Natural killer cell (primary cell): ENCODE data around the gene SEC31A. TPM values are rescaled to one million over a fixed set of nuclear protein-coding genes. Genes with fewer than 3 reads are reported as not detected.

ENCODE experiments used
- ATAC-seq, 3 donors: fragments of 150-1000 bp in 2 of 3; fragments of 200-7000 bp in 1 of 3; cut with Tn5 transposase; 1 replicate in 1 of 3; 2 replicates in 2 of 3; pipeline ENCODE4 v1.10.0; 2021; ENCODE audit warnings: mild to moderate bottlenecking in 2 of 3, moderate library complexity in 2 of 3
- DNase-seq, 2 donors: peaks; one replicate each; pipeline versions ENCODE4 v3.0.0 to v3.0.0-alpha.2; 2013 to 2021; ENCODE audit warnings: mixed read lengths in 1 of 2
- H3K27ac ChIP-seq: one replicate; pipeline ENCODE4 v1.5.1; 2013; ENCODE audit warnings: mild to moderate bottlenecking, low read length
- H3K27me3 ChIP-seq: one replicate; pipeline ENCODE4 v1.6.1; 2013; ENCODE audit warnings: low read length; ENCODE audit not compliant: control insufficient read depth, insufficient read depth
- H3K36me3 ChIP-seq: one replicate; pipeline ENCODE4 v1.6.1; 2013; ENCODE audit warnings: low read length; ENCODE audit not compliant: control insufficient read depth, insufficient read depth
- H3K4me1 ChIP-seq: one replicate; pipeline ENCODE4 v1.6.1; 2013; ENCODE audit warnings: low read length; ENCODE audit not compliant: control insufficient read depth, insufficient read depth
- H3K4me3 ChIP-seq: one replicate; pipeline ENCODE4 v1.5.1; 2013; ENCODE audit warnings: low read length
- H3K9me3 ChIP-seq: one replicate; pipeline ENCODE4 v1.6.1; 2013; ENCODE audit warnings: low read length; ENCODE audit not compliant: control insufficient read depth, insufficient read depth
- H3K27ac Mint-ChIP-seq, 2 donors: one replicate each; pipeline ENCODE4 v1.8.0; 2022; ENCODE audit warnings: mild to moderate bottlenecking in 2 of 2, mixed read lengths in 2 of 2, moderate library complexity in 1 of 2
- H3K27me3 Mint-ChIP-seq, 2 donors: one replicate each; pipeline ENCODE4 v1.8.0; 2022; ENCODE audit warnings: low read depth in 2 of 2, mixed read lengths in 2 of 2
- H3K36me3 Mint-ChIP-seq: one replicate; pipeline ENCODE4 v1.8.0; 2022; ENCODE audit warnings: mixed read lengths
- H3K4me1 Mint-ChIP-seq, 2 donors: one replicate each; pipeline ENCODE4 v1.8.0; 2022; ENCODE audit warnings: mixed read lengths in 2 of 2
- H3K4me3 Mint-ChIP-seq: one replicate; pipeline ENCODE4 v1.8.0; 2022; ENCODE audit warnings: mild to moderate bottlenecking, moderate library complexity, mixed read lengths
- H3K9me3 Mint-ChIP-seq, 2 donors: one replicate each; pipeline ENCODE4 v1.8.0; 2022; ENCODE audit warnings: mixed read lengths in 2 of 2
- WGBS: methylation state at CpG from one replicate; pipeline ENCODE4 v1.1.7; 2013; ENCODE audit warnings: missing lambda C conversion rate; ENCODE audit not compliant: insufficient coverage; 5-methylcytosine and 5-hydroxymethylcytosine counted together
- intact Hi-C: fragments of 100-400 bp; cut with micrococcal nuclease; formaldehyde crosslinking; loops from one replicate; pipeline ENCODE4 v1.14.2; 2022
- total RNA-seq, 4 donors: library from RNA; stranded (reverse); fragments of 120-200 nt in 1 of 4; gene quantifications; one replicate each; pipeline versions ENCODE4 v1.2.3 to v1.2.4, GENCODE V29; 2013 to 2022
- TF ChIP-seq, protein P1 (sequence below): fragments of 200-600 bp; IDR thresholded peaks from one replicate; pipeline ENCODE4 v1.8.0; 2022; ENCODE audit warnings: antibody characterized with exemption

SEC31A gene
- total RNA-seq, 3 donors from 2014 or later (not counting 1 experiment from before 2014, with no cell fraction given) = 176 to 183 (median 177) TPM

DNA sequence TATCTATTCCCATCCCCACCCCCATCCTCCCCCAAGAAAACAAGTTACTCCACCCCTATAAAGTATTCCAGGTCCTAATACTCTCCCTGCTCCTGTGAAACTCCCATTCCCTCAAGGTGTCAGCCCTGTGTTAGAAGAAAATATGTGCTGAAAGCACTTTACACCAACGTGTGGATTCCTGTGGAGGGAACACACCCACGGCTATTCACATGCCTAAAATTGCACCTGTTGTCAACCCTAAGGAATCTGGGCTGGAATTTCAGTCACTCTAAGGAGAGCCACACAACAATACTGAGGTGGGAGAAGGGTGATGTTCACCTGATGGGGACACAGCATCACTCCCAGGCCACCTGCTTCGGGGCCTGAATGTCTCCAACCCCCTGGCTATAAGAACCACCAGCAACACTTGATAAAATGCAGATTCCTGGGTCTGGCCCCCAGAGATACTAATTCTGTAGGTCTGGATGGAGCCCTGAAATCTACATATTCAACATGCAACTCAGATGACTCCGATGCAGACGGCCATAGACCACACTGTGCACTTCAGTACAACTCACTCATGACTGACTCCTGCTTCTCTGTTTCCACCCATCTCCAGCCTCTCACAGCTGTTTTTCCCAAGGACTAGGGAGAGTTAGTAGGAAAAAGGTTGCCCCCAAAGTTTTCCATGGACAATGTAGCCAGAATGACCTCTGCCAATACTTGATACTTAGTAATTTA, 108.2 kb downstream of the SEC31A start:
- Histone ChIP-seq H3K27me3 (no peaks in the 10 kb centered on the region), H3K4me3 (no peak overlapping the region), H3K36me3 (no peaks in the 10 kb centered on the region), H3K9me3 (no peaks in the 10 kb centered on the region), H3K27ac (no peak overlapping the region), H3K4me1 (no peaks in the 10 kb centered on the region)
- no peak overlapping the region for H3K4me3 Mint-ChIP-seq
- H3K36me3 Mint-ChIP-seq = no peaks in the 10 kb centered on the region
- intact Hi-C loops = no loop called here
- DNase-seq (no peak), ATAC-seq (no peak)
- WGBS = 94% methylated on average over 5 of the region's 5 CpGs
- H3K27ac Mint-ChIP-seq = no peak overlapping the region
- no peaks in the 10 kb centered on the region for H3K9me3 Mint-ChIP-seq
- TF ChIP-seq, protein P1, sequence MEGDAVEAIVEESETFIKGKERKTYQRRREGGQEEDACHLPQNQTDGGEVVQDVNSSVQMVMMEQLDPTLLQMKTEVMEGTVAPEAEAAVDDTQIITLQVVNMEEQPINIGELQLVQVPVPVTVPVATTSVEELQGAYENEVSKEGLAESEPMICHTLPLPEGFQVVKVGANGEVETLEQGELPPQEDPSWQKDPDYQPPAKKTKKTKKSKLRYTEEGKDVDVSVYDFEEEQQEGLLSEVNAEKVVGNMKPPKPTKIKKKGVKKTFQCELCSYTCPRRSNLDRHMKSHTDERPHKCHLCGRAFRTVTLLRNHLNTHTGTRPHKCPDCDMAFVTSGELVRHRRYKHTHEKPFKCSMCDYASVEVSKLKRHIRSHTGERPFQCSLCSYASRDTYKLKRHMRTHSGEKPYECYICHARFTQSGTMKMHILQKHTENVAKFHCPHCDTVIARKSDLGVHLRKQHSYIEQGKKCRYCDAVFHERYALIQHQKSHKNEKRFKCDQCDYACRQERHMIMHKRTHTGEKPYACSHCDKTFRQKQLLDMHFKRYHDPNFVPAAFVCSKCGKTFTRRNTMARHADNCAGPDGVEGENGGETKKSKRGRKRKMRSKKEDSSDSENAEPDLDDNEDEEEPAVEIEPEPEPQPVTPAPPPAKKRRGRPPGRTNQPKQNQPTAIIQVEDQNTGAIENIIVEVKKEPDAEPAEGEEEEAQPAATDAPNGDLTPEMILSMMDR = no peak
- H3K27me3 Mint-ChIP-seq = no peaks in the 10 kb centered on the region
- H3K4me1 Mint-ChIP-seq = peaks cover 8 to 36% of the 10 kb centered on the region in 2 donors

DNA sequence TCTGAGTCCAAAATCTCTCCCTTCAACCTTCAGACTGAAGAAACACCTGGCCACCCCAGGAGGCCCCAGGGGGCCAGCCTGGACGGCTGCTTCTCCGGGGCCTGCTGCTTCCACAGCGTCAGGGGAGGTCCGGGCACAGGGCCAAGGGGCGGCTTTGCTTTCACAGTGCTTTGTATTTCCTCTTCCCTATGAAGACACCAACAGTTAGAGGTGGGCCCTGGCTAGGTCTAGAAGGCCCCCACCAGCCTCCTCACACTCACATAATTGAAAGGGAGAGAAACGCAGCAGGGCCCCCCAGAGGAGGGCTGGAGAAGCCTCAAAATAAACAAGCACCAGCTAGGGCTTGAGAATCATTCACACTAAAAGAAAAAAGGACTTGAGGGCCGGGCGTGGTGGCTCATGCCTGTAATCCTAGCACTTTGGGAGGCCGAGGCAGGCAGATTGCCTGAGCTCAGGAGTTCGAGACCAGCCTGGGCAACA, 110.2 kb downstream of the SEC31A start:
- no peaks in the 10 kb centered on the region for H3K9me3 ChIP-seq
- Mint-ChIP-seq H3K27me3 (no peaks in the 10 kb centered on the region), H3K36me3 (no peaks in the 10 kb centered on the region), H3K9me3 (no peaks in the 10 kb centered on the region), H3K27ac (peak overlapping the region in 1 of 2 donors; percentile 53), H3K4me3 (no peak overlapping the region), H3K4me1 (peaks cover 8 to 38% of the 10 kb centered on the region in 2 donors)
- H3K4me3 ChIP-seq = no peak overlapping the region
- 54% methylated on average over 10 of the region's 10 CpGs for WGBS
- no peaks in the 10 kb centered on the region for H3K4me1 ChIP-seq
- H3K27ac ChIP-seq = no peak overlapping the region
- DNase-seq (no peak), ATAC-seq (no peak)
- TF ChIP-seq, protein P1 = no peak
- H3K36me3 ChIP-seq = no peaks in the 10 kb centered on the region
- H3K27me3 ChIP-seq = no peaks in the 10 kb centered on the region
- intact Hi-C loops = no loop called here

DNA sequence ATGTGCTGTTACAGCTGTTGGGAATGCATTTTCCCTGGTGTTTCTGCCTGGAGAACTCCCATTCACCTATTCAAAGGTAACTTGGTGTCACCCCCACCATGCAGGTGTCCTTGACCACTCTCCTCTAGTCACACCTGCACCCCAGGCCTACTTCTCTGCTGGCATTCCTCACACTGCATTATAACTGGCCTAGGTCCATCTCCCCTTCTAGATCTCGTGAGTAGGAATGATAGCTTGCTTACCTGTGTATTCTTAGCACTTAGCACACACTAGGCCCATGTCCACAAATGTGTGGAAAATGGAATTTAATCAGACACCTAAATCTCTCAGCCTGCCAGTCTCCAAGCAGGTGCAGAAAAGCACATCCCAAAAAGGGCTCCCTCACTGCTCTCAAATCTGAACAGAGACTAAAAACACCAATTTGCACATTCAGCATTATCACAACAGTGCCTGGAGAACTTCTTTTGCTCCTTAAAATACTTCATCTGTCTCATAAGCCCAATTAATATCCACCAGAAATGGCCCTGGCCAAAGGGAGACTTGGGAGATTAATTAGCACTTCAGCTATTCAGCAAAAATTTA, 110.7 kb downstream of the SEC31A start:
- no peaks in the 10 kb centered on the region for H3K9me3 Mint-ChIP-seq
- TF ChIP-seq, protein P1 = no peak

More for the DNA sequence above, 110.7 kb downstream of the SEC31A start:
- ATAC-seq (no peak), DNase-seq (no peak)
- H3K9me3 ChIP-seq = no peaks in the 10 kb centered on the region
- Mint-ChIP-seq H3K4me3 (no peak overlapping the region), H3K4me1 (peaks cover 8 to 35% of the 10 kb centered on the region in 2 donors), H3K27me3 (no peaks in the 10 kb centered on the region), H3K36me3 (no peaks in the 10 kb centered on the region), H3K27ac (peak overlapping the region in 1 of 2 donors; percentile 53)
- no peak overlapping the region for H3K4me3 ChIP-seq
- H3K27me3 ChIP-seq = no peaks in the 10 kb centered on the region
- intact Hi-C loops = no loop called here
- H3K36me3 ChIP-seq = no peaks in the 10 kb centered on the region
- H3K4me1 ChIP-seq = no peaks in the 10 kb centered on the region
- WGBS = 86% methylated on average over 1 of the region's 1 CpG
- H3K27ac ChIP-seq = no peak overlapping the region
